Neuronal stem cell (in vitro differentiated cells): ENCODE data around the gene NME7.

Experiments
- DNase-seq: peaks from one replicate; pipeline ENCODE4 v3.0.0-alpha.2; 2013; ENCODE audit warnings: low spot score
- H2AFZ ChIP-seq: one replicate; pipeline ENCODE4 v1.6.1; 2013; ENCODE audit warnings: mild to moderate bottlenecking, low read length, inconsistent platforms
- H2AK5ac ChIP-seq: 2 replicates; pipeline ENCODE4 v1.6.1; 2013; ENCODE audit warnings: low read depth, mild to moderate bottlenecking, inconsistent platforms, low read length, moderate library complexity, mixed read lengths
- H2BK120ac ChIP-seq: 2 replicates; pipeline ENCODE4 v1.6.1; 2013; ENCODE audit warnings: low read depth, mild to moderate bottlenecking, inconsistent platforms, low read length, moderate library complexity, mixed read lengths
- H2BK12ac ChIP-seq: one replicate; pipeline ENCODE4 v1.6.1; 2013; ENCODE audit warnings: low read length, inconsistent platforms
- H2BK15ac ChIP-seq: 2 replicates; pipeline ENCODE4 v1.6.1; 2013; ENCODE audit warnings: mild to moderate bottlenecking, low read length, inconsistent platforms, mixed read lengths
- H2BK5ac ChIP-seq: one replicate; pipeline ENCODE4 v1.6.1; 2013; ENCODE audit warnings: inconsistent platforms, mild to moderate bottlenecking, low read length, moderate library complexity
- H3K14ac ChIP-seq: one replicate; pipeline ENCODE4 v1.6.1; 2013; ENCODE audit warnings: low read length, inconsistent platforms
- H3K18ac ChIP-seq: 2 replicates; pipeline ENCODE4 v1.6.1; 2013; ENCODE audit warnings: low read length, inconsistent platforms
- H3K23ac ChIP-seq: 2 replicates; pipeline ENCODE4 v1.6.1; 2013; ENCODE audit warnings: low read depth, mild to moderate bottlenecking, mixed read lengths, low read length, inconsistent platforms; ENCODE audit not compliant: poor library complexity
- H3K27ac ChIP-seq: replicated peaks from 3 replicates; pipeline ENCODE4 v1.5.1; 2013; ENCODE audit warnings: low read length, inconsistent platforms
- H3K27me3 ChIP-seq, 3 experiments: 2 replicates each; pipeline ENCODE4 v1.6.1; 2013; ENCODE audit warnings: low read length in 3 of 3, mild to moderate bottlenecking in 2 of 3, inconsistent platforms in 1 of 3, low read depth in 1 of 3, mixed read lengths in 1 of 3, moderate library complexity in 1 of 3; ENCODE audit not compliant: control insufficient read depth in 3 of 3, insufficient read depth in 3 of 3
- H3K36me3 ChIP-seq, 2 donors: replicated peaks in 1 of 2; 2 replicates each; pipeline ENCODE4 v1.6.1; 2013; ENCODE audit warnings: low read length in 2 of 2; ENCODE audit not compliant: control insufficient read depth in 2 of 2, insufficient read depth in 2 of 2
- H3K4ac ChIP-seq: 2 replicates; pipeline ENCODE4 v1.6.1; 2013; ENCODE audit warnings: inconsistent platforms, mild to moderate bottlenecking, low read length, moderate library complexity
- H3K4me1 ChIP-seq, 2 donors: 1 replicate in 1 of 2; 2 replicates in 1 of 2; pipeline ENCODE4 v1.6.1; 2013; ENCODE audit warnings: low read length in 2 of 2, low read depth in 1 of 2; ENCODE audit not compliant: control insufficient read depth in 2 of 2, insufficient read depth in 1 of 2
- H3K4me2 ChIP-seq: one replicate; pipeline ENCODE4 v1.6.1; 2013; ENCODE audit warnings: mild to moderate bottlenecking, low read length, inconsistent platforms; ENCODE audit not compliant: insufficient read depth, poor library complexity, severe bottlenecking
- H3K4me3 ChIP-seq, 2 donors: 2 replicates each; pipeline ENCODE4 v1.5.1; 2013; ENCODE audit warnings: low read length in 2 of 2, mild to moderate bottlenecking in 2 of 2, inconsistent platforms in 1 of 2, moderate library complexity in 1 of 2
- H3K79me1 ChIP-seq: one replicate; pipeline ENCODE4 v1.6.1; 2013; ENCODE audit warnings: low read depth, mild to moderate bottlenecking, inconsistent platforms, low read length, moderate library complexity
- H3K9ac ChIP-seq: one replicate; pipeline ENCODE4 v1.6.1; 2013; ENCODE audit warnings: mild to moderate bottlenecking, low read depth, low read length, inconsistent platforms; ENCODE audit not compliant: poor library complexity
- H3K9me3 ChIP-seq, 2 donors: replicated peaks in 1 of 2; 2 replicates each; pipeline versions ENCODE3 to v1.6.1; 2013; ENCODE audit warnings: low read length in 2 of 2, mild to moderate bottlenecking in 2 of 2, inconsistent platforms in 1 of 2, low read depth in 1 of 2, mixed read lengths in 1 of 2, moderate library complexity in 1 of 2; ENCODE audit not compliant: control insufficient read depth in 2 of 2, insufficient read depth in 1 of 2
- H4K8ac ChIP-seq: one replicate; pipeline ENCODE4 v1.6.1; 2013; ENCODE audit warnings: low read depth, mild to moderate bottlenecking, inconsistent platforms, low read length, moderate library complexity
- H4K91ac ChIP-seq: one replicate; pipeline ENCODE4 v1.6.1; 2013; ENCODE audit warnings: low read length, low read depth, mild to moderate bottlenecking, inconsistent platforms; ENCODE audit not compliant: poor library complexity
- WGBS, 2 donors: extraction: QIAGEN DNeasy Blood & Tissue Kit; methylation state at CpG; one replicate each; pipeline ENCODE4 v1.1.7; 2013; ENCODE audit warnings: missing lambda C conversion rate in 2 of 2, mixed read lengths in 1 of 2; ENCODE audit not compliant: insufficient read length in 2 of 2, insufficient replicate concordance in 1 of 2; ENCODE audit errors: extremely low coverage in 2 of 2; 5-methylcytosine and 5-hydroxymethylcytosine counted together

The NME7 gene

GRCh38 chr1:169196161-169196560 lies 171.4 kb downstream of the NME7 start:
- Histone ChIP-seq H3K14ac (no peak overlapping the region), H2BK5ac (no peak overlapping the region), H3K79me1 (no peaks in the 10 kb centered on the region), H3K4me2 (no peak overlapping the region), H2BK120ac (no peak overlapping the region), H3K36me3 (no peaks in the 10 kb centered on the region), H3K4me3 (no peak overlapping the region), H3K4me1 (peaks cover 4 to 9% of the 10 kb centered on the region in 2 donors), H3K9me3 (peaks cover 0 to 2% of the 10 kb centered on the region in 2 donors), H2AK5ac (no peak overlapping the region), H4K91ac (no peak overlapping the region), H3K27ac (no peak overlapping the region), H4K8ac (no peak overlapping the region), H3K23ac (no peak overlapping the region), H3K9ac (no peak overlapping the region), H3K18ac (no peak overlapping the region), H2BK12ac (no peak overlapping the region), H2AFZ (no peak overlapping the region), H3K27me3 (no peaks in the 10 kb centered on the region), H3K4ac (no peak overlapping the region), H2BK15ac (no peak overlapping the region)
- no CpG with 5 or more reads among the region's 3 CpGs for WGBS, 2 donors
- no peak for DNase-seq

- Histone ChIP-seq H3K27ac (no peak overlapping the region), H3K4ac (no peak overlapping the region), H4K8ac (no peak overlapping the region), H3K36me3 (no peaks in the 10 kb centered on the region), H2BK12ac (no peak overlapping the region), H3K4me1 (no peaks in the 10 kb centered on the region), H2BK120ac (no peak overlapping the region), H3K9me3 (peaks cover 0 to 2% of the 10 kb centered on the region in 2 donors), H2BK5ac (no peak overlapping the region), H3K14ac (no peak overlapping the region), H3K79me1 (no peaks in the 10 kb centered on the region), H3K4me2 (no peak overlapping the region), H3K23ac (no peak overlapping the region), H2AFZ (no peak overlapping the region), H2AK5ac (no peak overlapping the region), H4K91ac (no peak overlapping the region), H3K18ac (no peak overlapping the region), H3K4me3 (no peak overlapping the region), H3K9ac (no peak overlapping the region), H3K27me3 (no peaks in the 10 kb centered on the region), H2BK15ac (no peak overlapping the region)
- no peak for DNase-seq
- WGBS, 2 donors = 100% methylated on average over 1 of the region's 4 CpGs; no CpG with 5 or more reads in 1 of the 2 donors
Measured at GRCh38 chr1:169193191-169193850, 174.3 kb downstream of the NME7 start.

- Histone ChIP-seq H3K9ac (no peak overlapping the region), H2BK120ac (no peak overlapping the region), H3K14ac (no peak overlapping the region), H3K4me2 (no peak overlapping the region), H4K8ac (no peak overlapping the region), H4K91ac (no peak overlapping the region), H3K27ac (no peak overlapping the region), H2AFZ (no peak overlapping the region), H3K27me3 (no peaks in the 10 kb centered on the region), H3K9me3 (no peaks in the 10 kb centered on the region), H2BK15ac (no peak overlapping the region), H2AK5ac (no peak overlapping the region), H2BK5ac (no peak overlapping the region), H3K4me3 (no peak overlapping the region), H3K36me3 (no peaks in the 10 kb centered on the region), H3K79me1 (no peaks in the 10 kb centered on the region), H2BK12ac (no peak overlapping the region), H3K4me1 (peaks cover 2 to 4% of the 10 kb centered on the region in 2 donors), H3K23ac (no peak overlapping the region), H3K18ac (no peak overlapping the region), H3K4ac (no peak overlapping the region)
- no CpG with 5 or more reads among the region's 1 CpG for WGBS, 2 donors
- DNase-seq = no peak
Measured at GRCh38 chr1:169186106-169186505, 181.5 kb downstream of the NME7 start.

GRCh38 chr1:169184812-169185211 lies 182.8 kb downstream of the NME7 start:
- Histone ChIP-seq H3K18ac (no peak overlapping the region), H4K91ac (no peak overlapping the region), H3K4me3 (no peak overlapping the region), H2BK12ac (no peak overlapping the region), H2BK120ac (no peak overlapping the region), H3K27me3 (no peaks in the 10 kb centered on the region), H3K4me1 (peaks cover 2 to 4% of the 10 kb centered on the region in 2 donors), H2AK5ac (no peak overlapping the region), H3K14ac (no peak overlapping the region), H3K9me3 (no peaks in the 10 kb centered on the region), H2AFZ (no peak overlapping the region), H2BK15ac (no peak overlapping the region), H4K8ac (no peak overlapping the region), H3K4ac (no peak overlapping the region), H3K4me2 (no peak overlapping the region), H3K79me1 (no peaks in the 10 kb centered on the region), H3K27ac (no peak overlapping the region), H3K9ac (no peak overlapping the region), H2BK5ac (no peak overlapping the region), H3K36me3 (no peaks in the 10 kb centered on the region), H3K23ac (no peak overlapping the region)
- no CpG with 5 or more reads among the region's 1 CpG for WGBS, 2 donors
- DNase-seq = no peak
